HG03432 (cell line): Measurements from ENCODE around the gene HAT1.

Experiments
- ATAC-seq: cut with Tn5 transposase; IDR thresholded peaks from one replicate; pipeline ENCODE4 v1.9.1; 2021; ENCODE audit warnings: mild to moderate bottlenecking, moderate library complexity; ENCODE audit not compliant: unreplicated experiment

The HAT1 gene

GRCh38 chr2:172021074-172021931 is 99.0 kb downstream of the HAT1 start:
- ATAC-seq, result no peak

GRCh38 chr2:172021955-172022354 is 99.7 kb downstream of the HAT1 start:
- no peak for ATAC-seq

DNA sequence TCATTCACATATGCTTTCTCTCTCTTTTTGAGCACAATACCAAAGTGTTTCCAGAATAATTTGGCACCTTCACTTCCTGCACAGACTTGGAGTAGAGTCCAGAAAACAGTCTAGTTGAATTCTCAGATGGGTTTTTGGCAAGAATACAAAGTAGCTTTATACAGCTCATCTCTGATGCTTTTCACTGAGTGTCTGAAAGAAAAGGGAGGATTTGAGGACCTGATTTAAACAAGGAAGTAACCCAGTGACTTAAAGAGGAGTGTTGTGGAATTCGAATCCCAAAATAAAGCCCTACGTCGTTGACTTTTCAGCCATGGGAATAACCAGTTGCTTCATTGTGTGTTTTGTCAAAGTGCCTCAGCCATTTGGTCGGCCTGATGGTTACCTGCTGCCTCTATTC is 109.3 kb downstream of the HAT1 start:
- no peak for ATAC-seq
